ENCODE measurements around the gene SEBOX. TPM values are rescaled to one million over a fixed set of nuclear protein-coding genes. Genes with fewer than 3 reads are reported as not detected.

SEBOX gene
- total RNA-seq, 4 donors from 2014 or later = not detected

GRCh38 chr17:28384281-28385036 lies 19.5 kb upstream of the SEBOX start:
- peak overlapping the region; percentile 3 to 53 (median 38) for H3K4me3 ChIP-seq
- WGBS, 2 donors = 39 to 43% methylated on average over 43 to 46 of the region's 56 CpGs
- no peaks in the 10 kb centered on the region for H3K27me3 ChIP-seq
- peak overlapping the region in 1 of 4 donors; percentile 56 for H3K27ac ChIP-seq
- peaks cover 0 to 56% (median 7%) of the 10 kb centered on the region in 3 donors for H3K36me3 ChIP-seq
- H3K4me1 ChIP-seq = peaks cover 0 to 8% (median 3%) of the 10 kb centered on the region in 4 donors
- TF ChIP-seq POLR2A (IDR thresholded peaks at IDR 0.05) = no peak
- no peak for TF ChIP-seq CTCF (IDR thresholded peaks at IDR 0.05)
- TF ChIP-seq EP300 (IDR thresholded peaks at IDR 0.05) = no peak
- peak in 1 of 2 donors; percentile 14 for DNase-seq (ENCODE audit: low spot score in 2 of 2)
- no peaks in the 10 kb centered on the region for H3K9me3 ChIP-seq

GRCh38 chr17:28381141-28381825 lies 16.3 kb upstream of the SEBOX start:
- H3K4me3 ChIP-seq = no peak overlapping the region
- H3K9me3 ChIP-seq = no peaks in the 10 kb centered on the region
- H3K27me3 ChIP-seq = no peaks in the 10 kb centered on the region
- H3K36me3 ChIP-seq = peaks cover 0 to 40% (median 0%) of the 10 kb centered on the region in 3 donors
- H3K27ac ChIP-seq = no peak overlapping the region
- H3K4me1 ChIP-seq = peaks cover 0 to 8% (median 3%) of the 10 kb centered on the region in 4 donors
- DNase-seq (ENCODE audit: low spot score in 2 of 2) = no peak
- WGBS, 2 donors = 32 to 39% methylated on average over 32 to 68 of the region's 72 CpGs
- TF ChIP-seq CTCF (IDR thresholded peaks at IDR 0.05) = no peak
- TF ChIP-seq POLR2A (IDR thresholded peaks at IDR 0.05) = no peak
- TF ChIP-seq EP300 (IDR thresholded peaks at IDR 0.05) = no peak

DNA sequence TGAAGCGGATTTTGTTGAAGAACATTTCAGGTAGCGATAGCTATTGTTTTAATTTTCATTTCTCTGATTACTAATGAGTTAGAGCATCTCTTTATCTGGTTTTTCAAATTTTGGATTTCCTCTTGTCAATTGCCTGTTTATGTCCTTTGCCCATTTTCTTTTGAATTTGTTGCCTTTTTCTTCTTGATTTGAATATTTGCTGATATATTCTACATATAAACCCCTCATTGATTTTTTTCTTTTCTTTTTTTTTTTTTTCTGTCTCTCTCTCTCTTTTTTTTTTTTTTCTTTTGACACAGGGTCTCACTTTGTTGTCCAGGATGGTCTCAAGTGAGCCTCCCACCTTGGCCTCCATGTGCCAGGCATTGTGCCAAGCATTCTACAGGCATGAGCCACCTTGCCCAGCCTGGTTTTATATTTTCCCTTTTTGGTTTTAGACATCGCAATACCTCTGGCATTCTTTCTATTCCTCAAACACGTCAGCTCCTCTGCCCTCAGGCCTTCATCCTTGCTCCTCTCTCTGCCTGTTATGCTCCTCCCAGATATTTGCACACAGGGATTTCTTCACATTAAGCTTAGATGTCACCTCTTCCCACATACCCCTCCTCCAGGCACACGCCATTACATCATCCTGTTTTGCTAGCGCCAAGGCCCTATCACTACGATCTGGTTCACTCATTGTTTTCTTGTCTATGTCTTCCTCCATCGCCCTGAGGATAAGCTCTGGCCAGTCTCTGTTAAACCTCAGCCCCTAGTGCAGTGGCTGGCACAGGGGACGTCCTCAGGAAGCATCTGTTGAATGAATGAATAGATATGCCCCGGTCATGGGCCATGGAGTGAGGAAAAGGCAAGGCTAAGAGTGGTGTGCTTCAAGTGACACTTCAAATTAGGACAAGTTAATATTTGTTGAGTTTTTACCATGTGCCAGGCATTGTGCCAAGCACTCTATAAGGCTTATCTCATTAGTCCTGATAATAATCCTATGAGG lies 15.1 kb upstream of the SEBOX start:
- TF ChIP-seq POLR2A (IDR thresholded peaks at IDR 0.05) (no peak), CTCF (IDR thresholded peaks at IDR 0.05) (no peak), EP300 (IDR thresholded peaks at IDR 0.05) (no peak)
- no peak for DNase-seq (ENCODE audit: low spot score in 2 of 2)
- no peak overlapping the region for H3K4me3 ChIP-seq
- no peaks in the 10 kb centered on the region for H3K9me3 ChIP-seq
- H3K36me3 ChIP-seq = peaks cover 0 to 31% (median 0%) of the 10 kb centered on the region in 3 donors
- no peaks in the 10 kb centered on the region for H3K27me3 ChIP-seq
- WGBS, 2 donors = 83 to 88% methylated on average over 10 of the region's 10 CpGs
- peaks cover 0 to 8% (median 3%) of the 10 kb centered on the region in 4 donors for H3K4me1 ChIP-seq
- H3K27ac ChIP-seq = no peak overlapping the region

DNA sequence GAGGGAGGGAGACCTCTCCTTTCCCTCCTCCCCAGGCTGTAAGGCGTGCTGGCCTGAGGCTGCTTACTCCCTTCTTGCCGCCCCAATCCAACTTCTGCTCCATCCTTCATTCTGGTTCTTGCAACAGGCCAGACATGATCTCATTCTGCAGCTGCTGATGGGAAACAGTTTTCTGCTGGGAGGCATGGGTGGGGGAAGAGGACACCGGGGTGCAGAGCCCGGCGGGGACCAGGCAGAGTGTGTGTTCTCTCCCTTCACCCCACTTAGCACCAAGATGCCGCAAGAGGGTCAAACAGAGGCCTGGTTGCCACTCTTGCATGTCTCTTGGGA lies 7.9 kb upstream of the SEBOX start:
- 85 to 90% methylated on average over 6 of the region's 6 CpGs for WGBS, 2 donors
- TF ChIP-seq POLR2A (IDR thresholded peaks at IDR 0.05) (no peak), CTCF (IDR thresholded peaks at IDR 0.05) (no peak), EP300 (IDR thresholded peaks at IDR 0.05) (no peak)
- DNase-seq (ENCODE audit: low spot score in 2 of 2) = no peak
- Histone ChIP-seq H3K4me1 (peaks cover 0 to 36% (median 17%) of the 10 kb centered on the region in 4 donors), H3K27me3 (no peaks in the 10 kb centered on the region), H3K36me3 (peaks cover 0 to 13% (median 0%) of the 10 kb centered on the region in 3 donors), H3K27ac (no peak overlapping the region), H3K9me3 (no peaks in the 10 kb centered on the region), H3K4me3 (peak overlapping the region in 1 of 4 donors; percentile 69)
